Measurements from ENCODE around the gene CARD6. TPM values are rescaled to one million over a fixed set of nuclear protein-coding genes. Genes with fewer than 3 reads are reported as not detected.

The CARD6 gene
- total and polyA plus RNA-seq, 10 of the 15 experiments (the other 5 are each of a cell fraction or from before 2014, with no cell fraction given), result 0.29 to 1.2 (median 0.62) TPM

GRCh38 chr5:40799258-40799657 lies 41.9 kb upstream of the CARD6 start (continued):
- TF ChIP-seq ZNF592 (IDR thresholded peaks at IDR 0.05) (no peak), TCF3 (IDR thresholded peaks at IDR 0.05; ENCODE audit: borderline replicate concordance, insufficient read depth, low read depth, low read length) (no peak), TARDBP (IDR thresholded peaks at IDR 0.05; ENCODE audit: borderline replicate concordance) (no peak), WRNIP1 (IDR thresholded peaks at IDR 0.05; ENCODE audit: borderline replicate concordance, low read depth, low read length) (no peak), POLR2AphosphoS5 (IDR thresholded peaks at IDR 0.05; ENCODE audit: low read length) (no peak), ASH2L (IDR thresholded peaks at IDR 0.05; ENCODE audit: borderline replicate concordance, low read depth) (no peak), PAX5 (IDR thresholded peaks at IDR 0.05; ENCODE audit: borderline replicate concordance, low read depth, low read length) (no peak), MLLT1 (IDR thresholded peaks at IDR 0.05) (no peak)

All from GM12878 (cell line).